Ecto neural progenitor cell (in vitro differentiated cells): ENCODE results near the gene SNRNP25.
"Not testable (repeated sequence)": the region's sequence is repeated elsewhere in the genome, so short reads cannot be mapped to it uniquely, and the experiment has no call there.

Experiments
- DNase-seq: peaks from one replicate; pipeline ENCODE4 v3.0.0-alpha.2; 2018; ENCODE audit warnings: low spot score

The SNRNP25 gene

DNA sequence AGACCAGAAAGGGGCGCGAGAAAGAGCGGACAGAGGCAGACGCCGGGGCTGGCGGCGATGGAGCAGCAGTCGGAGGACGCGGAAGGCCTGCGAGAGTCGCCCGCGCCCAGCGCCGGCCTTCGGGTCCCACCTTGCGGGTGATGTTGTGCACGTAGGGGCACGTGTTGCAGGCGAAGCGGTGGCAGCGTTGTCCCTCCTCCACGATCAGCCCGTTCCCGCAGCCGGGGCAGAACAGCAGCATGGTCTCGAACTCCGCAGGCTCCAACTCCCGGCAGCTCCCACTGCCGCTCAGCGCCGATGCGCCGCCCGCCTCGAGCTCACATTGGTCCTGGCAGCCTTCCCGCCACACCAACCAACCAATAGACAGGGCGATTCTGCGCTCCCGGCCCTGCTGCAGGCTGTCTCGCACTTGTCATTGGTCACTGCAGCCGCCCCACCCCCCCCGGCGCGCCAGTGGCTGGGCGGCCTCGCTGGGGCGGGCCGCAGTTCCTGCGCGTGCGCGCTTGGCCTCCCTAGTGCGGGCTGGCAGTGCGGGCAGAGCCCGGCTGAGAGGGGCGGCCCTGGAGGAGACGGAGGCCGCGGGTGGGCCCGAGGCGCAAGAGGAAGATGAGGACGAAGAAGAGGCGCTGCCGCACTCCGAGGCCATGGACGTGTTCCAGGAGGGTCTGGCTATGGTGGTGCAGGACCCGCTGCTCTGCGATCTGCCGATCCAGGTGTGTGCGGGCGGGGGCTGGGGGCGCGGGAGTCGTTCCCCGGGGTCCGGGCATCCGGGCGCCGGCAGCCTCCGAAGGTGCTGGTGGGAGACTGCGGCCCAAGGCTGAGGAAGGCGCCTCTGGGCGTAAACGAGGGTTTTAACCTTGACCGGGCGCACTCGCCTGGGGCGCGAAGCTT, at the start of gene SNRNP25, which contains the start of gene POLR3K:
SNRNP25 (plus strand) TSS at position 483 of the 891 bp plus-strand sequence; CDS start at position 672, 189 bp downstream.
POLR3K (minus strand) TSS at position 263 of the 891 bp plus-strand sequence; CDS start at position 241, 22 bp downstream.
- peak; percentile 99 for DNase-seq

- no peak for DNase-seq
Measured at GRCh38 chr16:9903-10665, 43.5 kb upstream of the SNRNP25 start.

GRCh38 chr16:10772-11171, 42.9 kb upstream of the SNRNP25 start:
- not testable (repeated sequence) for DNase-seq

DNA sequence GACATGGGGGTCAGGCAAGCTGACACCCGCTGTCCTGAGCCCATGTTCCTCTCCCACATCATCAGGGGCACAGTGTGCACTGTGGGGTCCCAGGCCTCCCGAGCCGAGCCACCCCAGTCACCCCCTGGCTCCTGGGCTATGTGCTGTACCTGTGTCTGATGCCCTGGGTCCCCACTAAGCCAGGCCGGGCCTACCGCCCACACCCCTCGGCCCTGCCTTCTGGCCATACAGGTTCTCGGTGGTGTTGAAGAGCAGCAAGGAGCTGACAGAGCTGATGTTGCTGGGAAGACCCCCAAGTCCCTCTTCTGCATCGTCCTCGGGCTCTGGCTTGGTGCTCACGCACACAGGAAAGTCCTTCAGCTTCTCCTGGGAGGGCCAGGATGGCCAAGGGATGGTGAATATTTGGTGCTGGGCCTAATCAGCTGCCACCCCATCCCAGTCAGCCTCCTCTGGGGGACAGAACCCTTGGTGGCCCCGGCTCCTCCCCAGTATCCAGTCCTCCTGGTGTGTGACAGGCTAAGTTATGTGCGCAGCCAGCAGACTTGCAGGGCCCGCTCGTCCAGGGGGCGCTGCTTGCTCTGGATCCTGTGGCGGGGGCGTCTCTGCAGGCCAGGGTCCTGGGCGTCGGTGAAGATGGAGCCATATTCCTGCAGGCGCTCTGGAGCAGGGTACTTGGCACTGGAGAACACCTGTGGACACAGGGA, 36.4 kb upstream of the SNRNP25 start:
- not testable (repeated sequence) for DNase-seq

DNA sequence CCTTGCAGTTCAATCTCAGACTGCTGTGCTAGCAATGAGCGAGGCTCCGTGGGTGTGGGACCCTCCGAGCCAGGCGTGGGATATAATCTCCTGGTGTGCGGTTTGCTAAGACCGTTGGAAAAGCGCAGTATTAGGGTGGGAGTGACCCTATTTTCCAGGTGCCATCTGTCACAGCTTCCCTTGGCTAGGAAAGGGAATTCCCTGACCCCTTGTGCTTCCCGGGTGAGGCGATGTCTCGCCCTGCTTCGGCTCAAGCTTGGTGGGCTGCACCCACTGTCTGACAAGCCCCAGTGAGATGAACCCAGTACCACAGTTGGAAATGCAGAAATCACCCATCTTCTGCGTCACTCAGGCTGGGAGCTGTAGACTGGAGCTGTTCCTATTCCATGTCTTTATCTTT, 32.7 kb upstream of the SNRNP25 start:
- DNase-seq = not testable (repeated sequence)

- not testable (repeated sequence) for DNase-seq
Measured at GRCh38 chr16:24151-24550, 29.5 kb upstream of the SNRNP25 start.

GRCh38 chr16:25926-26348, 27.7 kb upstream of the SNRNP25 start:
- DNase-seq = not testable (repeated sequence)

DNA sequence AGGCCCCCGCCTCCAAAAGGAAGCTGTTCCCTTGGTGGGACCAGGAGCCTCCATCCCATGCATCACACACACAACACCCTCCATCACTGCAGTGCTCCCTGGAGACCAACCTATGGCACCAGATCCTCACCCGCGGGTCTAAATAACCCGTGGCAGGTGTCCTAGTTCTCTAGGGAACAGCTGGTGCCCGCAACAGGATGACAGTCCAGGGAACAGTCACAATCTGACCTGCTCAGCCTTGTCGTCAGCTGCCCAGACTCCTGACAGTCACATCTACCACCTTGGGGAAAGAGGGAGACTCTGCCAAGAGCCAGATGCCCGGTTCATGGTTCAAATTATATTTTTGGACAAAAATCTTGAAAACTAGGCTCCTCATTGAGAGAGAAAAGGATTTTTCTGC, 23.0 kb upstream of the SNRNP25 start:
- not testable (repeated sequence) for DNase-seq

DNA sequence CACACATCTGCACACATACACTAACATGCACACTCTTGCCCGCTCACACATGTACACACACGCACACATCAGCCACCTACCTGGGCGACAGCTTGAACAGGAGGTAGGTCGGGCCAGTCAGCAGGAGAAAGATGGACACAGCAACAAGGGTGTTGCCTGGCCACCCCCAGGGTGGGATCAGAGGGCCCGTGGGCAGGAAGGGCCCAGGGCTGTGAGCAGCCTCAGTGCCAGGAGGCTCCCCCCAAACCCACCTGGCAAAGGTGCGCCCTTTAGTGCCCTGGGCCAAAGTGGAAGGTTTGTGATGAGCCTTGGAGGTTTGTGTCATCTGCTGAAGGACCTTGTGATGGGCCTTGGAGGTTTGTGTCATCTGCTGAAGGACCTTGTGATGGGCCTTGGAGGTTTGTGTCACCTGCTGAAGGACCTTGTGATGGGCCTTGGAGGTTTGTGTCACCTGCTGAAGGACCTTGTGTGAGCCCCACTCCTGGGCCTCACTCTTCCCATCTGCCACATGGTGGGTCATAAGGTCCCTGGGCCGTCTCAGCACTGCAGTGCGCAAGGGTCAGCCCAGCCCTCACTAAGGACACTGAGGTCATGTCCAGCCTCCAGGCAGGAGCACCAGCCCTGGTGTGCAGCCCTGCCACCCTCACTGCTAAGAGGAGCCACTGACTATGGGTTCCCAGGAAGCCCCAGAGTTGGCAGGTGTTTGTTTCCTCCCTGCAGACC, 20.3 kb upstream of the SNRNP25 start:
- DNase-seq = not testable (repeated sequence)

- no peak for DNase-seq
Measured at GRCh38 chr16:33877-34647, 19.6 kb upstream of the SNRNP25 start.

DNA sequence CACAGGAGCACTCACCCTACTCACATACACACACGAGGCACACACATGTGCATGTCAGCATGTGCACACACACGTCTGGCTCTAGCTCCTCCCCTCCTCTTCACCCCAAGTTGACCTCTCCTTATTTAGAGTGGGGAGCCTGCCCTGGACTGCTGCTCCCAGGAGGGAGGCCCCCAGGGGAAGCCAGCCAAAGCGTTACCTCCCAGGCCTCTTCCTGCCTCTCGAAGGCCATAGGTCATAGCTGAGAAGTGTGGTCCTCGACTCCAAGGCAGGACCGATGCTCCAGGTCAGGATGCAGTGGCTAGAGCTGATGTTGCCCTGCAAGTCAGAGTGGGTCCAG, 19.0 kb upstream of the SNRNP25 start:
- DNase-seq = no peak

GRCh38 chr16:35011-35677, 18.5 kb upstream of the SNRNP25 start:
- no peak for DNase-seq

GRCh38 chr16:35678-36305, 17.8 kb upstream of the SNRNP25 start:
- DNase-seq = no peak

GRCh38 chr16:36336-36984, 17.2 kb upstream of the SNRNP25 start:
- DNase-seq = no peak

- DNase-seq = no peak
Measured at GRCh38 chr16:37511-37910, 16.1 kb upstream of the SNRNP25 start.

DNA sequence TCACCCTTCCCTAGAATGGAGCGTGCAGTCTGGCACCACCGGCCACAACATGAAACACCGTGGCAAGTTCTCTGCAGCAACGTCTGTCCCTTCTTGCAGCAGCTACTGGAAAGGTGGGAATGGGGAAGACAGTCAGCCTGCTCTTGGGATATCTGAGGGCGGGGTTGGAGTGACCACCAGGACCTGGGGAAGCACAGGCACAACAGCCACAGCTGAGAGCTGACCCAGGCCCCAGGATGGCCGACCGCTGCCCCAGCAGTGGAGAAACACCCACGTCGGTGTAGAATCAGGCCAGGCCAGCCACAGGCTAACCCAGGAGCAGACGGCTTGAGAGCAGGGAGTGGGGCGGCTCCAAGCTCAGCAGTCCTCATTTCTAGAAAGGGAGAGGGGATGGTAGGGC, 15.4 kb upstream of the SNRNP25 start:
- DNase-seq = not testable (repeated sequence)

DNA sequence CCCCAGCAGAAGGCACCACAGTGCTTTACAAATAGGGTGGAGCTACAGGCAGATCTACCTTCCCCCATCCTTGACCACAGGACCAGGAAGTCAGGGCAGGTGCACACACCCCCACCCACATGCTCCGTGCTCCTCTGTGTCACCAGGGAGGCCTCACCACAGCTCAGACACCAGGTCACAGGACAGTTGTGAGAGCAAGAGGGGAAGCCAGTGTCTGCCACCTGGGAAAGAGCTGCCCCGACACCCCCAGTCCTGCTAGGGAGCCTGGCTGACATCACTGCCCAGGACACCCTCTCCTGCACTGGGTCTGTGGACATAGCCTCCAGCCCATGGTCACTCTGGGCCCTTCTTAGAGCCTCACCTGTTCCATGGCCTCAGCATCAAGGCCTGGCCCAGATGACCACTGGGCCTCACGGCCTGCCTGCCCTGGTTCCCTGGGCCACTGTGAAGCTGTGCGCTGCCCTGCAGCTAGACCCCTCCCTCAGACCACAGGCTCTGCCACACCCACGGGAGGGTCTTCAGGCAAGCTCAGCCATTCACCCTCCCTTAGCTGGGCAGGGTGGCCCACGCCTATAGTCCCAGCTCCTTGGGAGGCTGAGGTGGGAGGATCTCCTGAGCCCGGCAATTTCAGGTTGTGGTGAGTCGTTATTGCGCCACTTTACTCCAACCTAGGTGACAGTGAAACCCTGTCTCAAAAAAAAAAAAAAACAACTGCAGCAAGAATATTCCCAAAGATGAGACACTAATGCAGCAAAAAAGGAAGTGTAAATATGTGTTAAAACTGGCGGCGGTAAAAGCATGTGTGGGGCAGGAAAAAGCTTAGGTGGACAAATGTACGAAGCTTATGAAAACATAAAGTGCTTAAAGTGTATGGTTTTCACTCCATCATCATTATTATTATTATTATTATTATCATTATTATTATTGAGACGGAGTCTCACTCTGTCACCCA, 14.4 kb upstream of the SNRNP25 start:
- DNase-seq = no peak

- no peak for DNase-seq
Measured at GRCh38 chr16:41439-42068, 12.1 kb upstream of the SNRNP25 start.
